ENCODE measurements around the gene PCSK5. TPM values are rescaled to one million over a fixed set of nuclear protein-coding genes. Genes with fewer than 3 reads are reported as not detected.

Gene PCSK5
- total and polyA plus RNA-seq, 3 experiments from 2014 or later, result 1.6 to 1.9 (median 1.8) TPM

DNA sequence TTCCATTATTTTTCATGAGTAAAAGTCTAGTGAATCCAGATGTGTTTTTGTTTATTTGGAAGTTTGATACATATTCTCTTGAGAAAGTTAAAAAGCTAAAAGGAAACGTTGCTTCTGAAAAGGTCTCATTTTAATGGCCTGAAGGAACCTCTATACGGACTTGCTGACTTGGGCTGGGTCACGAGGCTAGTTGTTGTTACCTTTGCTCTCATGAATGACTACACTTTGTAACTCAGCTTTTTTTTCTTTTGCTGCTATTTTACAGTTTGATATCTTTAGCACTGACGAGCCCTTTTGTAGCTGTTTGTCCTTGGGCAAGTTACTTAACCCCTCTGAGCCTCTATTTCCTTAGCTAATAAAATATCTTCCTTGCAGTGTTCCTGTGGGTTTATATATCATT, 211.5 kb downstream of the PCSK5 start:
- Histone ChIP-seq H3K9me3 (ENCODE audit: low read length) (no peaks in the 10 kb centered on the region), H3K27ac (ENCODE audit: low read depth, low read length) (no peak overlapping the region), H3K36me3 (ENCODE audit: insufficient read depth, low read length) (no peaks in the 10 kb centered on the region), H3K27me3 (ENCODE audit: insufficient read depth, low read length, poor library complexity, severe bottlenecking) (no peaks in the 10 kb centered on the region), H3K4me3 (ENCODE audit: low read length) (no peak overlapping the region), H3K4me1 (ENCODE audit: insufficient read depth, low read length) (no peaks in the 10 kb centered on the region)
- no peak for DNase-seq
- Mint-ChIP-seq H3K4me3 (no peak overlapping the region), H3K27ac (no peak overlapping the region), H3K9me3 (peaks cover 0 to 2% (median 0%) of the 10 kb centered on the region in 5 donors), H3K36me3 (peaks cover 6 to 15% (median 12%) of the 10 kb centered on the region in 3 donors), H3K27me3 (peaks cover 0 to 1% of the 10 kb centered on the region in 2 donors), H3K4me1 (no peaks in the 10 kb centered on the region)
- POLR2A ChIA-PET, result no interaction called here
- CTCF ChIA-PET, result interaction anchor here (1.9 kb wide), 1 partner anchor 9 kb away, joined by 5 read pairs; no protein-coding TSS in a partner anchor

DNA sequence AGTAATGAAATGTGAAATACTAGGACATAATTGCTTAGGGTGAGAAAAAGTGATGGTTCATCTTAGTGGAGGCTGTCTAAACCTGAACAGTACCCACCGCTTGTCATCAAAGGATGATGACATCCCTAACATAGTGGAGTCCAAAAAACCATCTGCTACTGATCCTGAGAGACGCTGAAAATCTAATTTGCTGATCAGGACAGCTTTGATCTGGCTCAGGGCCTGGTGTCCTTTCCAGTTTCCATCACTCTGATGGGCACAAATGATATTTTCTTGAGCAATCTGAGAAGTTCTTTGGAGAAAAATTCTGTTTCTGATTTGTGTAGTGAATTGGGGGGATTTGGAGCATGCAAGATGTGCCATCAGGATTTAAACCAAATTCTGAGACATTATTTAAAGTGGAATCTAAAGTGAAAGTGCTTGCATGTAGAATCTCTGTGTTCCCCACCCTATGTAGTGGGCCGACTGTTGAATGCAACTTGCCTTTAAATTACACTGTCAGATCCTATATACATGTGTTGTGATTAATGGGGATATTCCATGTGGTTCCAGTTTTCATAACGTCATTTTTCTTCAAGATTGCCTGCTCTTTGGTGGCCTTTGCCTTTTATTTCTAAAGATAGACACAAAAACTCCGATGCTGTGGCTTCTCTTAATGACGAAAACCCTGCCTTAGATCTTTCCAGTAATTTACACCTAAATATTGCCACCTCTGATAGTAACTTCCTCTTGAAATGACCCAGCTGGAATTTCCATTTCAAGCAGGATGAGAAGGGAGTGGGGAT, 213.2 kb downstream of the PCSK5 start:
- Mint-ChIP-seq H3K27me3 (no peaks in the 10 kb centered on the region), H3K36me3 (peaks cover 8 to 11% (median 10%) of the 10 kb centered on the region in 3 donors), H3K4me3 (no peak overlapping the region), H3K4me1 (no peaks in the 10 kb centered on the region), H3K9me3 (peaks cover 0 to 5% (median 0%) of the 10 kb centered on the region in 5 donors), H3K27ac (no peak overlapping the region)
- Histone ChIP-seq H3K27me3 (ENCODE audit: insufficient read depth, low read length, poor library complexity, severe bottlenecking) (no peaks in the 10 kb centered on the region), H3K27ac (ENCODE audit: low read depth, low read length) (no peak overlapping the region), H3K9me3 (ENCODE audit: low read length) (no peaks in the 10 kb centered on the region), H3K4me1 (ENCODE audit: insufficient read depth, low read length) (no peaks in the 10 kb centered on the region), H3K4me3 (ENCODE audit: low read length) (no peak overlapping the region), H3K36me3 (ENCODE audit: insufficient read depth, low read length) (no peaks in the 10 kb centered on the region)
- ChIA-PET CTCF (interaction anchor here (1.9 kb wide), 1 partner anchor 8 kb away, joined by 5 read pairs; no protein-coding TSS in a partner anchor), POLR2A (no interaction called here)
- no peak for DNase-seq

DNA sequence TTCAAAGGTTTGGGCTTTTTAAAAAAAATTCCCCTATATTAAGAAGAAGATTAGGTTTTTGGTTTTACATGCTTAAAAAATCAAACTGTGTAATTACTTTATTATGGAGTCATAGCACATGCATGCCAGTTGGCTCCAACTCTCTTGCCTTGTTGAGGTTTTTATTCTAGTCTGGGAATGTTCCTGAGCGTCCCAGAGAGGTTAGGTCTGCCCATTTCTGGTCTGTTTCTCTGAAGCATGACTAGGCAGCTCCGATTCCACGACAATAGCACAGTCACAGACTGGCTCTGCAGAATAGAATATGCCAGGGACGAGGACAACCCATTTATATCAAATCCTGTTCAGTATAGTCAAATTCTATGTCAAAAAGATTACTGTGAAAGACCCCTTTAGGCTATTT, 217.0 kb downstream of the PCSK5 start:
- ChIA-PET CTCF (no interaction called here), POLR2A (no interaction called here)
- H3K4me3 ChIP-seq (ENCODE audit: low read length), result no peak overlapping the region
- H3K4me3 Mint-ChIP-seq, result no peak overlapping the region
- H3K9me3 ChIP-seq (ENCODE audit: low read length), result no peaks in the 10 kb centered on the region
- H3K27ac ChIP-seq (ENCODE audit: low read depth, low read length), result no peak overlapping the region
- peaks cover 0 to 5% (median 0%) of the 10 kb centered on the region in 5 donors for H3K9me3 Mint-ChIP-seq
- H3K36me3 Mint-ChIP-seq, result peaks cover 6 to 14% (median 8%) of the 10 kb centered on the region in 3 donors
- H3K27ac Mint-ChIP-seq, result no peak overlapping the region
- H3K4me1 ChIP-seq (ENCODE audit: insufficient read depth, low read length), result no peaks in the 10 kb centered on the region
- no peaks in the 10 kb centered on the region for H3K36me3 ChIP-seq (ENCODE audit: insufficient read depth, low read length)
- H3K4me1 Mint-ChIP-seq, result no peaks in the 10 kb centered on the region
- DNase-seq, result no peak
- H3K27me3 Mint-ChIP-seq, result no peaks in the 10 kb centered on the region
- H3K27me3 ChIP-seq (ENCODE audit: insufficient read depth, low read length, poor library complexity, severe bottlenecking), result no peaks in the 10 kb centered on the region

DNA sequence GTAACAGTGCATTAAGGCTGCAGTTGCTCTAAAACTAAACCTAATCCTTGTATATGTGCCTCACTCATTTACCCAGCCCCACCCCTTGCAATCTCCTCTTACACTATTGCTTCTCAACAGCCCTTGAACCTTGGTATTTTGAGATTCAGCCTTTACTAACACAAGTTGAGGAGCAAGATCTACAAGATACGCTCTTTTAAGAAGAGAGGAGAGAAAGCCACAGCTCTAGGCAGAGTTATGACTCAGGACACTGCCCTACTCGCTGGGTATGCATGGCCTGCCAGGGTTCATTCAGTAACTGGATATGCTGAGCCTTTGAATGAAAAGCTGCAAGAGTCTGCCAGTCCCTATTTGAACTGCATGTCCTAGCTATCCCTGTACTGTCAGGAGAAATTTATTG, 219.5 kb downstream of the PCSK5 start:
- Mint-ChIP-seq H3K36me3 (peaks cover 0 to 8% (median 5%) of the 10 kb centered on the region in 3 donors), H3K4me3 (no peak overlapping the region), H3K27me3 (no peaks in the 10 kb centered on the region), H3K9me3 (peaks cover 0 to 5% (median 0%) of the 10 kb centered on the region in 5 donors), H3K27ac (no peak overlapping the region), H3K4me1 (no peaks in the 10 kb centered on the region)
- H3K4me3 ChIP-seq (ENCODE audit: low read length), result no peak overlapping the region
- no peaks in the 10 kb centered on the region for H3K27me3 ChIP-seq (ENCODE audit: insufficient read depth, low read length, poor library complexity, severe bottlenecking)
- H3K4me1 ChIP-seq (ENCODE audit: insufficient read depth, low read length), result no peaks in the 10 kb centered on the region
- ChIA-PET POLR2A (no interaction called here), CTCF (no interaction called here)
- DNase-seq, result no peak
- H3K9me3 ChIP-seq (ENCODE audit: low read length), result no peaks in the 10 kb centered on the region
- H3K36me3 ChIP-seq (ENCODE audit: insufficient read depth, low read length), result no peaks in the 10 kb centered on the region
- H3K27ac ChIP-seq (ENCODE audit: low read depth, low read length), result no peak overlapping the region

DNA sequence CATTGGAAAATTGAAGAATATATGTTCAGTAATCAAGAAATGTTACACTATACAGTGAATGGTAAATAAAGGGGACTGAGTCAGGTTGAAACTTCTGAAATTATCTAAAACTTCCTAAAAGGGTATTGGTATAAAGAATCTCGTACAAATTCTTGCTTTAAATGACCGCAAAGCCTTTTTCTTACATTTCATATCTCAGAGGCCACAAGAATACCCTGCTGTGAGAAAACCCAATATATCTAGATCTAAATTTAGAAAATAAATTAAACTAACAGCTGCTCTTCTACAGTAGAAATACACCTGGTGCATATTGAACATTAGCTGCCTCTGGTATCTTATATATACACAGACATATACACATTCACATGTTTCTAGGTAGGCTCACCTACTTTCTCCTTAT, 221.7 kb downstream of the PCSK5 start:
- CTCF ChIA-PET, result interaction anchor here (1.7 kb wide), 1 partner anchor 10 kb away, joined by 5 read pairs; no protein-coding TSS in a partner anchor

DNA sequence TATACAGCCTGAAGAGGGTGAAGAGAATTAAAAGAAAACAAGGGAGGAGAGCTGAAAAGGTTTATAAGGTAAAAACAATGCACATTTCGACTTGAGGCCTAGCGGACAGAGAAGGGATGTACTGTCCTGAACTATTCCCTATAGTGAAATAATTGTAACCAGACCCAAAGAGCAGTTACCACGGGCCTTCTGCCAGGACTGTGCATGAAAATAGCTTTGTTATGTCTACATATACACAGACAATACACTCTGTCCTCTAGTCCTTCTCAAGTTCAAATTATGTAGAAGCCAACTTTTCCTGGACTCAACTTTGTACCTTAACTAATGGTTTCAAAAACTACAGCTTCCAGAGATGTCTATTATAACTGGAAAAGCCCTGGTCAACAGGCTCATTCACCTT, 223.7 kb downstream of the PCSK5 start:
- Histone ChIP-seq H3K27ac (ENCODE audit: low read depth, low read length) (no peak overlapping the region), H3K36me3 (ENCODE audit: insufficient read depth, low read length) (no peaks in the 10 kb centered on the region), H3K9me3 (ENCODE audit: low read length) (no peaks in the 10 kb centered on the region), H3K4me3 (ENCODE audit: low read length) (no peak overlapping the region), H3K4me1 (ENCODE audit: insufficient read depth, low read length) (no peaks in the 10 kb centered on the region), H3K27me3 (ENCODE audit: insufficient read depth, low read length, poor library complexity, severe bottlenecking) (no peaks in the 10 kb centered on the region)
- Mint-ChIP-seq H3K27me3 (no peaks in the 10 kb centered on the region), H3K4me1 (no peaks in the 10 kb centered on the region), H3K4me3 (no peak overlapping the region), H3K27ac (peak overlapping the region in 1 of 8 donors; percentile 20), H3K36me3 (peaks cover 0 to 3% (median 3%) of the 10 kb centered on the region in 3 donors), H3K9me3 (peaks cover 0 to 4% (median 0%) of the 10 kb centered on the region in 5 donors)
- ChIA-PET POLR2A (no interaction called here), CTCF (no interaction called here)
- DNase-seq, result no peak

More for the DNA sequence above, 221.7 kb downstream of the PCSK5 start:
- no peaks in the 10 kb centered on the region for H3K36me3 ChIP-seq (ENCODE audit: insufficient read depth, low read length)
- no peaks in the 10 kb centered on the region for H3K9me3 ChIP-seq (ENCODE audit: low read length)
- POLR2A ChIA-PET, result no interaction called here
- no peak overlapping the region for H3K27ac ChIP-seq (ENCODE audit: low read depth, low read length)
- Mint-ChIP-seq H3K4me3 (no peak overlapping the region), H3K27ac (no peak overlapping the region), H3K9me3 (peaks cover 0 to 5% (median 0%) of the 10 kb centered on the region in 5 donors), H3K36me3 (peaks cover 0 to 8% (median 5%) of the 10 kb centered on the region in 3 donors), H3K27me3 (no peaks in the 10 kb centered on the region), H3K4me1 (no peaks in the 10 kb centered on the region)
- no peak for DNase-seq
- H3K4me3 ChIP-seq (ENCODE audit: low read length), result no peak overlapping the region
- no peaks in the 10 kb centered on the region for H3K4me1 ChIP-seq (ENCODE audit: insufficient read depth, low read length)
- no peaks in the 10 kb centered on the region for H3K27me3 ChIP-seq (ENCODE audit: insufficient read depth, low read length, poor library complexity, severe bottlenecking)

DNA sequence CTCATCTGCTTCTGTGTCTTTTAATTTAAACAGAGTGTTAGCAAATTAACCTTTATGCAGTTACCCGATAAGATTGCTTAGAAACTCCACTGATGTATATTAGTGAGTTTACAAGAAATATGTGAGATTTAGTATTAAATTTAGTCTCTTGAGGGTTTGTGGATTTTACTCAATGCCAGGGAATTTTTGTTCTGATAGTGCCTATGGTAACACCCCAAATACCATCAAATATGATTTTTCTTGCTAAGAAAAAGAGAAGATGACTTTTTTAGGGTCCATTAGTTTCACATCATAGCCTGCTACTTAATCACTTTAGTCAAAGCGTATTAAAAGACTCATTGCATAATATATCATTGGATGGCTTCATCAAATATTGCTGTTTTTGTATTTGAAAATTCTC, 224.9 kb downstream of the PCSK5 start:
- H3K9me3 Mint-ChIP-seq, result peaks cover 0 to 2% (median 0%) of the 10 kb centered on the region in 5 donors
- POLR2A ChIA-PET, result no interaction called here
- peaks cover 0 to 3% (median 0%) of the 10 kb centered on the region in 3 donors for H3K36me3 Mint-ChIP-seq
- no peaks in the 10 kb centered on the region for H3K4me1 Mint-ChIP-seq
- H3K27ac ChIP-seq (ENCODE audit: low read depth, low read length), result no peak overlapping the region
- no peaks in the 10 kb centered on the region for H3K36me3 ChIP-seq (ENCODE audit: insufficient read depth, low read length)
- DNase-seq, result no peak
- no peak overlapping the region for H3K4me3 Mint-ChIP-seq
- H3K27ac Mint-ChIP-seq, result no peak overlapping the region
- no peaks in the 10 kb centered on the region for H3K27me3 ChIP-seq (ENCODE audit: insufficient read depth, low read length, poor library complexity, severe bottlenecking)
- H3K27me3 Mint-ChIP-seq, result no peaks in the 10 kb centered on the region
- H3K4me1 ChIP-seq (ENCODE audit: insufficient read depth, low read length), result no peaks in the 10 kb centered on the region
- H3K9me3 ChIP-seq (ENCODE audit: low read length), result no peaks in the 10 kb centered on the region
- no peak overlapping the region for H3K4me3 ChIP-seq (ENCODE audit: low read length)
- CTCF ChIA-PET, result no interaction called here

DNA sequence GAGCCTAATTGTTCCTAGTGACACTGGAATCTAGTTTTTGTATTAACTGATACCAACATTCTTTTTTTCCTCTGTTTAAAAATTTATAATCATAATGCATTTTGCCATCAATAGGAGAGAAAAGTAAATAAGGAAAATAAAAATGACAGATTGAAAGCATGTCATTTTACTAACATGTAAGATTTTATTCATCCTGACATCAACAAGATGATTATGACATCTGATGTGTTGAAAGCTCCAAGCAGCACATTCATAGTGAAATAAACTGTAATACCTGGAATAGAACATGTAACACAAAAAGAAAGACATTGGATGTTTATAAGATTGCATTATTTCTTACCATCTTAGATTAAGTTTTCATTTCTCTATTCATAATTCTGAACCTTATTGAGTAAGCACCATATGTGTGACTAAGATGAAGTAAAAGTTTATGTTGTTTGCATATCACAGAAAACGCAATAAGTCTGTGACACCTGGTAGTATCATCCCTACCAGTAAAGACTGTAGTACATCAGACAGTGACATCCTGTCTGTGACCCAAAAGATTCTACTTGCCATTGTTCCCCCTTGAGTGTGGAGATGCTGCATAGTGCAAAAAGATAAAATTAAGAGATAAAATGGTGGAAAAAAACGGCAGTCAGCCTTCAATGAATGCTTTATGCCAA, 225.6 kb downstream of the PCSK5 start:
- CTCF ChIA-PET, result no interaction called here

More for the DNA sequence above, 225.6 kb downstream of the PCSK5 start:
- no peak overlapping the region for H3K4me3 ChIP-seq (ENCODE audit: low read length)
- peaks cover 0 to 3% (median 0%) of the 10 kb centered on the region in 3 donors for H3K36me3 Mint-ChIP-seq
- H3K4me1 ChIP-seq (ENCODE audit: insufficient read depth, low read length), result no peaks in the 10 kb centered on the region
- H3K4me1 Mint-ChIP-seq, result no peaks in the 10 kb centered on the region
- no peaks in the 10 kb centered on the region for H3K9me3 ChIP-seq (ENCODE audit: low read length)
- no peak overlapping the region for H3K4me3 Mint-ChIP-seq
- H3K27me3 ChIP-seq (ENCODE audit: insufficient read depth, low read length, poor library complexity, severe bottlenecking), result no peaks in the 10 kb centered on the region
- H3K27me3 Mint-ChIP-seq, result no peaks in the 10 kb centered on the region
- H3K9me3 Mint-ChIP-seq, result peaks cover 0 to 2% (median 0%) of the 10 kb centered on the region in 5 donors
- H3K27ac ChIP-seq (ENCODE audit: low read depth, low read length), result no peak overlapping the region
- no peaks in the 10 kb centered on the region for H3K36me3 ChIP-seq (ENCODE audit: insufficient read depth, low read length)
- POLR2A ChIA-PET, result no interaction called here
- no peak for DNase-seq
- H3K27ac Mint-ChIP-seq, result no peak overlapping the region
